ENCODE results near the gene MRPS2.

The MRPS2 gene

GRCh38 chr9:135505406-135506187 is 5.1 kb downstream of the MRPS2 start:
- no peak overlapping the region for H3K4me3 ChIP-seq (ENCODE audit: low read depth, low read length)
- DNase-seq (ENCODE audit: low read depth) = no peak
- no peak for TF ChIP-seq CTCF (IDR thresholded peaks at IDR 0.05; ENCODE audit: control insufficient read depth, extremely low read depth, insufficient read depth)

- no peak for DNase-seq (ENCODE audit: low read depth)
- H3K4me3 ChIP-seq (ENCODE audit: low read depth, low read length) = no peak overlapping the region
- TF ChIP-seq CTCF (IDR thresholded peaks at IDR 0.05; ENCODE audit: control insufficient read depth, extremely low read depth, insufficient read depth) = no peak
Measured at GRCh38 chr9:135506327-135507103, 6.0 kb downstream of the MRPS2 start.

- H3K4me3 ChIP-seq (ENCODE audit: low read depth, low read length) = no peak overlapping the region
- TF ChIP-seq CTCF (IDR thresholded peaks at IDR 0.05; ENCODE audit: control insufficient read depth, extremely low read depth, insufficient read depth) = no peak
- DNase-seq (ENCODE audit: low read depth) = no peak
Measured at GRCh38 chr9:135507104-135508035, 6.9 kb downstream of the MRPS2 start.

DNA sequence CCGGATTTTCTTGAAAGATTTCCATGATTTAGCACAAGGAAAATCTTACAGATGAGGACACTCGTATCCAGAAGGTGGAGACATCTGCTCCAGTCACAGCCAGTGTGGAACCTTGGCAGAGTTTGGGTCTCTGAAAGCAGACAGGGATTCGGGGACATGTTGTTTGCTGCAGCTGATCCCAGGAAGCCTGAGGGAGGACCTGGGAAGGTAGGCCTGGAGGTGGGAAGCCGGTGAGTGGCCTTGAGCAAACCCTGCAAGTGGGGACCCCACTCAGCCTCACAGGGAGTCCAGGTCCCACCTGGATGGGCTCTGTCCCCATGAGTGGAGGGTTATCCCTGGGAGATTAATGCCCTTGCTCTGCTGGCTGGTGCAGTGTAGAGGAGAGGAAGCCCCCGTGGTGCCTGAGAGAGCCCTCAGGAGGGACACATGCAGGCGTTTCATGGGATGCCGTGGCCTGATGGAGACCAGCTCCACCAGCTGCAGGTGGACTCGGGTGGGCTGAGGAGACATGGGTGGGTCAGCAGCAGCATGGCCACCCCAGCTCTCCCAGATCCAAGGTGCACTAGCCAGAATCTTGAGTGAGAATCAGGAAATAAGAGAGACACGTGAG is 7.8 kb downstream of the MRPS2 start:
- no peak for TF ChIP-seq CTCF (IDR thresholded peaks at IDR 0.05; ENCODE audit: control insufficient read depth, extremely low read depth, insufficient read depth)
- H3K4me3 ChIP-seq (ENCODE audit: low read depth, low read length) = no peak overlapping the region
- DNase-seq (ENCODE audit: low read depth) = no peak

- no peak for DNase-seq (ENCODE audit: low read depth)
- TF ChIP-seq CTCF (IDR thresholded peaks at IDR 0.05; ENCODE audit: control insufficient read depth, extremely low read depth, insufficient read depth) = no peak
Measured at GRCh38 chr9:135509458-135509857, 9.0 kb downstream of the MRPS2 start.

DNA sequence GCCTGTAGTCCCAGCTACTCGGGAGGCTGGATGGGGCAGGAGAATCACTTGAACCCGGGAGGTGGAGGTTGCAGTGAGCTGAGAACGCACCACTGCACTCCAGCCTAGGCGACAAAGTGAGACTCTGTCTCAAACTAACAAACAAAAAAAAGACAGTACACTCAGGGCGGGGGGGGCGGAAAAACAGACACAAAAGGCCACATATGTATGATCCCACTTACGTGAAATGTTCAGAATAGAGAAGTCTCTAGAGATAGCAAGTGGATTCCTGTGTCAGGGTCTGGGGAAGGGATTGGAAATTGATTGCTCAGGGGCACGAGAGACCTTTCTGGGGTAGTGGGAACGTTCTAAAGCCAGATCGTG is 11.7 kb downstream of the MRPS2 start:
- no peak overlapping the region for H3K4me3 ChIP-seq (ENCODE audit: low read depth, low read length)
- DNase-seq (ENCODE audit: low read depth) = no peak
- no peak for TF ChIP-seq CTCF (IDR thresholded peaks at IDR 0.05; ENCODE audit: control insufficient read depth, extremely low read depth, insufficient read depth)

More at GRCh38 chr9:135509458-135509857, 9.0 kb downstream of the MRPS2 start:
- H3K4me3 ChIP-seq (ENCODE audit: low read depth, low read length) = no peak overlapping the region

All from LNCaP clone FGC (cell line).